ENCODE measurements around the gene LARGE1. TPM values are rescaled to one million over a fixed set of nuclear protein-coding genes. Genes with fewer than 3 reads are reported as not detected.

Gene LARGE1
- total RNA-seq, 1 experiment from 2014 or later, result 2.5 TPM

DNA sequence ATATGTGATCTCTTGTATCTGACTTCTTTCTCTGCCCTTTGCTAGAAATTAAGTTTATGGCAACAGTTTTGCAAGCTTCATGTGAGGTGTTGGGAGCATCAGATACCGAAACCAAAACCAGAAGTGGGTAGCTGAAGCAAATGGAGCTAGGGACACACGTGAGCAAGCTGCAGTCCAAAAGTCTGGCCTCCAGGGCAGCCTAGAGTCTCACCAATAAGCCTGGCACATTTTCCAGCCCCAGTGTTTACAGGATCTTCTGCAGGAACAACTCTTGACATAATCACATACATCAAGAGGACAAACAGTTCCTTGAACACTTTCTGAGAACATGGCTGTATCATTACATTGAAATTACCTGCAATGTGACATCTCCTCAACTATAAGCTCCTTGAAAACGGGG is 114.1 kb downstream of the LARGE1 start:
- BruUV-seq (replicated peaks), result no TSS peak
- in situ Hi-C loops (cut with HindIII; ENCODE audit: low pct_unique_long_range_greater_than_20kb, low sequenced_read_pairs), result no loop called here
- Histone ChIP-seq H3K27ac (ENCODE audit: low read length) (no peak overlapping the region), H3K27me3 (ENCODE audit: control insufficient read depth, insufficient read depth, low read length) (no peaks in the 10 kb centered on the region), H3K4me3 (ENCODE audit: low read depth in 2 of 2, low read length in 2 of 2) (no peak overlapping the region), H3K9me3 (ENCODE audit: control insufficient read depth, insufficient read depth, low read depth, low read length) (no peaks in the 10 kb centered on the region), H3K36me3 (ENCODE audit: control insufficient read depth, insufficient read depth, low read length) (no peaks in the 10 kb centered on the region), H3K4me1 (ENCODE audit: control insufficient read depth, insufficient read depth, low read length) (no peaks in the 10 kb centered on the region)
- POLR2A ChIA-PET, result no interaction called here
- intact Hi-C loops (cut with micrococcal nuclease; ENCODE audit: unreplicated experiment), result no loop called here
- no peak for TF ChIP-seq SIN3A (IDR thresholded peaks at IDR 0.05; ENCODE audit: borderline replicate concordance, insufficient read depth, low read depth, low read length)
- TF ChIP-seq POLR2AphosphoS5 (IDR thresholded peaks at IDR 0.05; ENCODE audit: low read depth, low read length), result no peak
- TF ChIP-seq TCF7L2 (IDR thresholded peaks at IDR 0.05; ENCODE audit: low read depth, low read length), result no peak
- TF ChIP-seq, protein P1, sequence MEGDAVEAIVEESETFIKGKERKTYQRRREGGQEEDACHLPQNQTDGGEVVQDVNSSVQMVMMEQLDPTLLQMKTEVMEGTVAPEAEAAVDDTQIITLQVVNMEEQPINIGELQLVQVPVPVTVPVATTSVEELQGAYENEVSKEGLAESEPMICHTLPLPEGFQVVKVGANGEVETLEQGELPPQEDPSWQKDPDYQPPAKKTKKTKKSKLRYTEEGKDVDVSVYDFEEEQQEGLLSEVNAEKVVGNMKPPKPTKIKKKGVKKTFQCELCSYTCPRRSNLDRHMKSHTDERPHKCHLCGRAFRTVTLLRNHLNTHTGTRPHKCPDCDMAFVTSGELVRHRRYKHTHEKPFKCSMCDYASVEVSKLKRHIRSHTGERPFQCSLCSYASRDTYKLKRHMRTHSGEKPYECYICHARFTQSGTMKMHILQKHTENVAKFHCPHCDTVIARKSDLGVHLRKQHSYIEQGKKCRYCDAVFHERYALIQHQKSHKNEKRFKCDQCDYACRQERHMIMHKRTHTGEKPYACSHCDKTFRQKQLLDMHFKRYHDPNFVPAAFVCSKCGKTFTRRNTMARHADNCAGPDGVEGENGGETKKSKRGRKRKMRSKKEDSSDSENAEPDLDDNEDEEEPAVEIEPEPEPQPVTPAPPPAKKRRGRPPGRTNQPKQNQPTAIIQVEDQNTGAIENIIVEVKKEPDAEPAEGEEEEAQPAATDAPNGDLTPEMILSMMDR (IDR thresholded peaks at IDR 0.05), result no peak
- TF ChIP-seq, protein P2, sequence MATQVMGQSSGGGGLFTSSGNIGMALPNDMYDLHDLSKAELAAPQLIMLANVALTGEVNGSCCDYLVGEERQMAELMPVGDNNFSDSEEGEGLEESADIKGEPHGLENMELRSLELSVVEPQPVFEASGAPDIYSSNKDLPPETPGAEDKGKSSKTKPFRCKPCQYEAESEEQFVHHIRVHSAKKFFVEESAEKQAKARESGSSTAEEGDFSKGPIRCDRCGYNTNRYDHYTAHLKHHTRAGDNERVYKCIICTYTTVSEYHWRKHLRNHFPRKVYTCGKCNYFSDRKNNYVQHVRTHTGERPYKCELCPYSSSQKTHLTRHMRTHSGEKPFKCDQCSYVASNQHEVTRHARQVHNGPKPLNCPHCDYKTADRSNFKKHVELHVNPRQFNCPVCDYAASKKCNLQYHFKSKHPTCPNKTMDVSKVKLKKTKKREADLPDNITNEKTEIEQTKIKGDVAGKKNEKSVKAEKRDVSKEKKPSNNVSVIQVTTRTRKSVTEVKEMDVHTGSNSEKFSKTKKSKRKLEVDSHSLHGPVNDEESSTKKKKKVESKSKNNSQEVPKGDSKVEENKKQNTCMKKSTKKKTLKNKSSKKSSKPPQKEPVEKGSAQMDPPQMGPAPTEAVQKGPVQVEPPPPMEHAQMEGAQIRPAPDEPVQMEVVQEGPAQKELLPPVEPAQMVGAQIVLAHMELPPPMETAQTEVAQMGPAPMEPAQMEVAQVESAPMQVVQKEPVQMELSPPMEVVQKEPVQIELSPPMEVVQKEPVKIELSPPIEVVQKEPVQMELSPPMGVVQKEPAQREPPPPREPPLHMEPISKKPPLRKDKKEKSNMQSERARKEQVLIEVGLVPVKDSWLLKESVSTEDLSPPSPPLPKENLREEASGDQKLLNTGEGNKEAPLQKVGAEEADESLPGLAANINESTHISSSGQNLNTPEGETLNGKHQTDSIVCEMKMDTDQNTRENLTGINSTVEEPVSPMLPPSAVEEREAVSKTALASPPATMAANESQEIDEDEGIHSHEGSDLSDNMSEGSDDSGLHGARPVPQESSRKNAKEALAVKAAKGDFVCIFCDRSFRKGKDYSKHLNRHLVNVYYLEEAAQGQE (IDR thresholded peaks at IDR 0.05; ENCODE audit: insufficient read depth in 1 of 2, low read depth in 2 of 2, low read length in 1 of 2), result no peak
- CTCF ChIA-PET, result no interaction called here
- DNase-seq (ENCODE audit: low read depth, low spot score) (no peak), ATAC-seq (no peak)

GRCh38 chr22:33803371-33804282 is 116.6 kb downstream of the LARGE1 start:
- CTCF ChIA-PET, result no interaction called here
- ATAC-seq, result no peak
- intact Hi-C loops (cut with micrococcal nuclease; ENCODE audit: unreplicated experiment), result no loop called here
- TF ChIP-seq, protein P2 (IDR thresholded peaks at IDR 0.05; ENCODE audit: insufficient read depth in 1 of 2, low read depth in 2 of 2, low read length in 1 of 2), result no peak
- TF ChIP-seq, protein P1 (IDR thresholded peaks at IDR 0.05), result no peak
- no peak for TF ChIP-seq SIN3A (IDR thresholded peaks at IDR 0.05; ENCODE audit: borderline replicate concordance, insufficient read depth, low read depth, low read length)
- TF ChIP-seq TCF7L2 (IDR thresholded peaks at IDR 0.05; ENCODE audit: low read depth, low read length), result no peak
- no peak for TF ChIP-seq POLR2AphosphoS5 (IDR thresholded peaks at IDR 0.05; ENCODE audit: low read depth, low read length)
- POLR2A ChIA-PET, result no interaction called here
- Histone ChIP-seq H3K9me3 (ENCODE audit: control insufficient read depth, insufficient read depth, low read depth, low read length) (no peaks in the 10 kb centered on the region), H3K36me3 (ENCODE audit: control insufficient read depth, insufficient read depth, low read length) (no peaks in the 10 kb centered on the region), H3K27me3 (ENCODE audit: control insufficient read depth, insufficient read depth, low read length) (no peaks in the 10 kb centered on the region), H3K4me1 (ENCODE audit: control insufficient read depth, insufficient read depth, low read length) (no peaks in the 10 kb centered on the region), H3K4me3 (ENCODE audit: low read depth in 2 of 2, low read length in 2 of 2) (no peak overlapping the region), H3K27ac (ENCODE audit: low read length) (no peak overlapping the region)
- BruUV-seq (replicated peaks), result no TSS peak
- in situ Hi-C loops (cut with HindIII; ENCODE audit: low pct_unique_long_range_greater_than_20kb, low sequenced_read_pairs), result no loop called here
- DNase-seq (ENCODE audit: low read depth, low spot score), result no peak

All from Panc1 (cell line).